PFSK-1 (cell line): Measurements from ENCODE around the gene KNSTRN.

Source experiments
- FOXP2 ChIP-seq: optimal IDR thresholded peaks from 2 replicates; pipeline ENCODE3; 2011; ENCODE audit warnings: borderline replicate concordance, control low read depth, inconsistent platforms; ENCODE audit not compliant: insufficient read depth; ENCODE audit errors: extremely low read length, extremely low read depth
- POLR2AphosphoS5 ChIP-seq: IDR thresholded peaks from 2 replicates; pipeline ENCODE4 v1.6.1; 2012; ENCODE audit warnings: low read depth, mild to moderate bottlenecking, control low read depth, low read length, moderate library complexity
- SIN3A ChIP-seq: IDR thresholded peaks from 2 replicates; pipeline ENCODE4 v1.6.1; 2012; ENCODE audit warnings: mild to moderate bottlenecking, low read length, moderate library complexity, borderline replicate concordance; ENCODE audit not compliant: insufficient read depth
- TAF1 ChIP-seq: IDR thresholded peaks from 2 replicates; pipeline ENCODE4 v1.6.1; 2012; ENCODE audit warnings: low read length, control low read depth, borderline replicate concordance; ENCODE audit not compliant: insufficient read depth
- TF ChIP-seq, protein P1 (sequence below), 2 experiments: IDR thresholded peaks; 2 replicates each; pipeline versions ENCODE4 v1.6.1 to v1.8.0; 2011 to 2012; ENCODE audit warnings: low read depth in 2 of 2, low read length in 2 of 2, control low read depth in 1 of 2, inconsistent platforms in 1 of 2, mild to moderate bottlenecking in 1 of 2, moderate library complexity in 1 of 2; ENCODE audit not compliant: insufficient read depth in 1 of 2

Gene KNSTRN

GRCh38 chr15:40352281-40352901 is 30.1 kb upstream of the KNSTRN start:
- TF ChIP-seq TAF1 (no peak), SIN3A (no peak), POLR2AphosphoS5 (no peak), FOXP2 (no peak)
- TF ChIP-seq, protein P1, sequence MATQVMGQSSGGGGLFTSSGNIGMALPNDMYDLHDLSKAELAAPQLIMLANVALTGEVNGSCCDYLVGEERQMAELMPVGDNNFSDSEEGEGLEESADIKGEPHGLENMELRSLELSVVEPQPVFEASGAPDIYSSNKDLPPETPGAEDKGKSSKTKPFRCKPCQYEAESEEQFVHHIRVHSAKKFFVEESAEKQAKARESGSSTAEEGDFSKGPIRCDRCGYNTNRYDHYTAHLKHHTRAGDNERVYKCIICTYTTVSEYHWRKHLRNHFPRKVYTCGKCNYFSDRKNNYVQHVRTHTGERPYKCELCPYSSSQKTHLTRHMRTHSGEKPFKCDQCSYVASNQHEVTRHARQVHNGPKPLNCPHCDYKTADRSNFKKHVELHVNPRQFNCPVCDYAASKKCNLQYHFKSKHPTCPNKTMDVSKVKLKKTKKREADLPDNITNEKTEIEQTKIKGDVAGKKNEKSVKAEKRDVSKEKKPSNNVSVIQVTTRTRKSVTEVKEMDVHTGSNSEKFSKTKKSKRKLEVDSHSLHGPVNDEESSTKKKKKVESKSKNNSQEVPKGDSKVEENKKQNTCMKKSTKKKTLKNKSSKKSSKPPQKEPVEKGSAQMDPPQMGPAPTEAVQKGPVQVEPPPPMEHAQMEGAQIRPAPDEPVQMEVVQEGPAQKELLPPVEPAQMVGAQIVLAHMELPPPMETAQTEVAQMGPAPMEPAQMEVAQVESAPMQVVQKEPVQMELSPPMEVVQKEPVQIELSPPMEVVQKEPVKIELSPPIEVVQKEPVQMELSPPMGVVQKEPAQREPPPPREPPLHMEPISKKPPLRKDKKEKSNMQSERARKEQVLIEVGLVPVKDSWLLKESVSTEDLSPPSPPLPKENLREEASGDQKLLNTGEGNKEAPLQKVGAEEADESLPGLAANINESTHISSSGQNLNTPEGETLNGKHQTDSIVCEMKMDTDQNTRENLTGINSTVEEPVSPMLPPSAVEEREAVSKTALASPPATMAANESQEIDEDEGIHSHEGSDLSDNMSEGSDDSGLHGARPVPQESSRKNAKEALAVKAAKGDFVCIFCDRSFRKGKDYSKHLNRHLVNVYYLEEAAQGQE (IDR thresholded peaks at IDR 0.05; ENCODE audit: insufficient read depth in 1 of 2, low read depth in 2 of 2, low read length in 2 of 2), result no peak

- TF ChIP-seq SIN3A (no peak), TAF1 (no peak), POLR2AphosphoS5 (no peak), FOXP2 (no peak)
- TF ChIP-seq, protein P1 (IDR thresholded peaks at IDR 0.05; ENCODE audit: insufficient read depth in 1 of 2, low read depth in 2 of 2, low read length in 2 of 2), result no peak
Observed at GRCh38 chr15:40353697-40354096, 28.8 kb upstream of the KNSTRN start.

- TF ChIP-seq, protein P1 (IDR thresholded peaks at IDR 0.05; ENCODE audit: insufficient read depth in 1 of 2, low read depth in 2 of 2, low read length in 2 of 2), result 0 out of 4 replicates have a peak, but pooled peaks of 1 of the 2 experiments have one; percentile 17
- TF ChIP-seq POLR2AphosphoS5 (no peak), TAF1 (no peak)
Observed at GRCh38 chr15:40354408-40355171, 27.9 kb upstream of the KNSTRN start.

DNA sequence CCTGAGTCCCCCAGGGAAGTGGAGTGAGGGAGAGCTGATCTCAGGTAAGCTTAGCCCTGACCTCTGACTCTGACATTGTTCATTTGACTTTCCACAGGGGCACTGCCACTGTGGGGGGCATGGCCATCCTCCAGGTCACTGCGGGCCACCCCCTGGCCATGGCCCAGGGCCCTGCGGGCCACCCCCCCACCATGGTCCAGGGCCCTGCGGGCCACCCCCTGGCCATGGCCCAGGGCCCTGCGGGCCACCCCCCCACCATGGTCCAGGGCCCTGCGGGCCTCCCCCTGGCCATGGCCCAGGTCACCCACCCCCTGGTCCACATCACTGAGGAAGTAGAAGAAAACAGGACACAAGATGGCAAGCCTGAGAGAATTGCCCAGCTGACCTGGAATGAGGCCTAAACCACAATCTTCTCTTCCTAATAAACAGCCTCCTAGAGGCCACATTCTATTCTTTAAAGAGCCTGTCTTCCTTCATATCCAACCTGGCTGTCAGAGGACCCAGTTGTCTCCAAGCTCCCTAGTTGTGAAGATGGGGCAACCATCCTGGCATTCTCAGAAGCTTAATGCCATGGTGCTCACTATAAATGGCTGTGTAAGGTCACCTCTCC is 26.4 kb upstream of the KNSTRN start:
- no peak for TF ChIP-seq SIN3A
- TF ChIP-seq, protein P1 (IDR thresholded peaks at IDR 0.05; ENCODE audit: insufficient read depth in 1 of 2, low read depth in 2 of 2, low read length in 2 of 2), result no peak
- TF ChIP-seq FOXP2, result no peak
